Measurements from ENCODE around the gene SP7. TPM values are rescaled to one million over a fixed set of nuclear protein-coding genes. Genes with fewer than 3 reads are reported as not detected.

SP7 gene
- total and polyA plus RNA-seq, 9 of the 15 experiments (the other 6 are each of a cell fraction or from before 2014, with no cell fraction given) = 0.04 TPM; not detected in 8

DNA sequence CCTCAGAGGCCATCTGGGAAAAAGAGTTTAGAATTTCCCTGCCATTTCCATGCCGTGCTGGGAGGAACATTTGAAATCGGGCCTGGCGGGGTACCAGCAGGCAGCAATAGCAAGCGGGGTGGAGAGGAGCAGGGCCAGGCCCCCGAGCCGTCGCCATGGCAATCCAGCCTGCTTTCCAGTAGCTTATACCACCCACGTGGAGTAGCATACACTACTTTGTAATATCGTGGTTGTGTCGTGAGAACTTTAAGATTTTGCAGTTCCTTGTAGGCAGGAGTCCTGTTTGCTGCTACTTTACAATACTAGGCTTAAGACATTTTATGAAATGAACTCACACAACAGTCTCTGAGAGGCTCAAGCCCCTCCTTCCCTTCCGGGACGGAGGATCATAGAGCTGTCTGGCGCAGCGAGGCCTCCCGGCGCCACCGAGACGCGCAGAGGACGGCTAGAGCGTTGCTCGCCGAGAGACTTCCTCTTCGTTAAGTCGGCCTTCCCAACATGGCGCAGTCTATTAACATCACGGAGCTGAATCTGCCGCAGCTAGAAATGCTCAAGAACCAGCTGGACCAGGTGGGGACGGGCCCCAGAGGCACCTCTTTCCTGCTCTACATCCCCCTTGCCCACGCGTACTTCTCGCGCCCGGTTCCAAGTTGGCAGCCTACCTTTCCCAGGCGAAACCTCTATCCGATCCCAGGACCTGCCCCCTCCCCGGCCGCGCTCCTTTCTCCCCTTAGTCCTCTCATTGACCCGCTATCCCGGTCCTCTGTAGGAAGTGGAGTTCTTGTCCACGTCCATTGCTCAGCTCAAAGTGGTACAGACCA, 40.9 kb downstream of the SP7 start, which contains the start of gene PFDN5 (continued):
- TF ChIP-seq, protein P1, sequence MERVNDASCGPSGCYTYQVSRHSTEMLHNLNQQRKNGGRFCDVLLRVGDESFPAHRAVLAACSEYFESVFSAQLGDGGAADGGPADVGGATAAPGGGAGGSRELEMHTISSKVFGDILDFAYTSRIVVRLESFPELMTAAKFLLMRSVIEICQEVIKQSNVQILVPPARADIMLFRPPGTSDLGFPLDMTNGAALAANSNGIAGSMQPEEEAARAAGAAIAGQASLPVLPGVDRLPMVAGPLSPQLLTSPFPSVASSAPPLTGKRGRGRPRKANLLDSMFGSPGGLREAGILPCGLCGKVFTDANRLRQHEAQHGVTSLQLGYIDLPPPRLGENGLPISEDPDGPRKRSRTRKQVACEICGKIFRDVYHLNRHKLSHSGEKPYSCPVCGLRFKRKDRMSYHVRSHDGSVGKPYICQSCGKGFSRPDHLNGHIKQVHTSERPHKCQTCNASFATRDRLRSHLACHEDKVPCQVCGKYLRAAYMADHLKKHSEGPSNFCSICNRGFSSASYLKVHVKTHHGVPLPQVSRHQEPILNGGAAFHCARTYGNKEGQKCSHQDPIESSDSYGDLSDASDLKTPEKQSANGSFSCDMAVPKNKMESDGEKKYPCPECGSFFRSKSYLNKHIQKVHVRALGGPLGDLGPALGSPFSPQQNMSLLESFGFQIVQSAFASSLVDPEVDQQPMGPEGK (CRISPR knock-in tag; IDR thresholded peaks at IDR 0.05; ENCODE audit: borderline replicate concordance) = no peak
- TF ChIP-seq HDAC3 (IDR thresholded peaks at IDR 0.05; ENCODE audit: borderline replicate concordance, partially characterized antibody) (no peak), STAG1 (CRISPR knock-in tag; IDR thresholded peaks at IDR 0.05; ENCODE audit: borderline replicate concordance) (no peak; the same call in 1 of the 2 replicates), MCM2 (IDR thresholded peaks at IDR 0.05; ENCODE audit: low read depth) (no peak), OTX1 (CRISPR knock-in tag; IDR thresholded peaks at IDR 0.05) (0 out of 2 replicates have a peak, but pooled peaks have one; percentile 67), L3MBTL2 (IDR thresholded peaks at IDR 0.05) (peak; percentile 40; the same call in 1 of the 2 replicates), ZNF174 (CRISPR knock-in tag; IDR thresholded peaks at IDR 0.05) (no peak), KLF10 (CRISPR knock-in tag; IDR thresholded peaks at IDR 0.05) (no peak), RFX1 (IDR thresholded peaks at IDR 0.05) (peak; percentile 97), PCBP2 (IDR thresholded peaks at IDR 0.05; ENCODE audit: low read depth, low read length, poor library complexity, severe bottlenecking) (no peak), ZNF695 (CRISPR knock-in tag; IDR thresholded peaks at IDR 0.05) (no peak), MIER1 (IDR thresholded peaks at IDR 0.05; ENCODE audit: low read depth) (no peak), DIDO1 (tag; IDR thresholded peaks at IDR 0.05; ENCODE audit: low read depth) (peak; percentile 79; the same call in 1 of the 2 replicates), NCOA2 (IDR thresholded peaks at IDR 0.05; ENCODE audit: partially characterized antibody in 2 of 2) (no peak), ILK (tag; IDR thresholded peaks at IDR 0.05; ENCODE audit: borderline replicate concordance, low read depth) (no peak), ZNF263 (CRISPR knock-in tag; IDR thresholded peaks at IDR 0.05; ENCODE audit: borderline replicate concordance) (0 out of 2 replicates have a peak, but pooled peaks have one; percentile 32), RAD51 (IDR thresholded peaks at IDR 0.05; ENCODE audit: borderline replicate concordance, low read depth) (no peak; the same call in 1 of the 2 replicates), ZNF436 (CRISPR knock-in tag; IDR thresholded peaks at IDR 0.05) (no peak), POLR2AphosphoS2 (IDR thresholded peaks at IDR 0.05; ENCODE audit: low read length) (no peak)
- TF ChIP-seq, protein P2, sequence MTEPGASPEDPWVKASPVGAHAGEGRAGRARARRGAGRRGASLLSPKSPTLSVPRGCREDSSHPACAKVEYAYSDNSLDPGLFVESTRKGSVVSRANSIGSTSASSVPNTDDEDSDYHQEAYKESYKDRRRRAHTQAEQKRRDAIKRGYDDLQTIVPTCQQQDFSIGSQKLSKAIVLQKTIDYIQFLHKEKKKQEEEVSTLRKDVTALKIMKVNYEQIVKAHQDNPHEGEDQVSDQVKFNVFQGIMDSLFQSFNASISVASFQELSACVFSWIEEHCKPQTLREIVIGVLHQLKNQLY (CRISPR knock-in tag; conservative IDR thresholded peaks at IDR 0.05) = no peak
- TF ChIP-seq, protein P3, sequence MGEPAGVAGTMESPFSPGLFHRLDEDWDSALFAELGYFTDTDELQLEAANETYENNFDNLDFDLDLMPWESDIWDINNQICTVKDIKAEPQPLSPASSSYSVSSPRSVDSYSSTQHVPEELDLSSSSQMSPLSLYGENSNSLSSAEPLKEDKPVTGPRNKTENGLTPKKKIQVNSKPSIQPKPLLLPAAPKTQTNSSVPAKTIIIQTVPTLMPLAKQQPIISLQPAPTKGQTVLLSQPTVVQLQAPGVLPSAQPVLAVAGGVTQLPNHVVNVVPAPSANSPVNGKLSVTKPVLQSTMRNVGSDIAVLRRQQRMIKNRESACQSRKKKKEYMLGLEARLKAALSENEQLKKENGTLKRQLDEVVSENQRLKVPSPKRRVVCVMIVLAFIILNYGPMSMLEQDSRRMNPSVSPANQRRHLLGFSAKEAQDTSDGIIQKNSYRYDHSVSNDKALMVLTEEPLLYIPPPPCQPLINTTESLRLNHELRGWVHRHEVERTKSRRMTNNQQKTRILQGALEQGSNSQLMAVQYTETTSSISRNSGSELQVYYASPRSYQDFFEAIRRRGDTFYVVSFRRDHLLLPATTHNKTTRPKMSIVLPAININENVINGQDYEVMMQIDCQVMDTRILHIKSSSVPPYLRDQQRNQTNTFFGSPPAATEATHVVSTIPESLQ (CRISPR knock-in tag; IDR thresholded peaks at IDR 0.05) = peak; percentile 71; the same call in 1 of the 2 replicates
- TF ChIP-seq, protein P4, sequence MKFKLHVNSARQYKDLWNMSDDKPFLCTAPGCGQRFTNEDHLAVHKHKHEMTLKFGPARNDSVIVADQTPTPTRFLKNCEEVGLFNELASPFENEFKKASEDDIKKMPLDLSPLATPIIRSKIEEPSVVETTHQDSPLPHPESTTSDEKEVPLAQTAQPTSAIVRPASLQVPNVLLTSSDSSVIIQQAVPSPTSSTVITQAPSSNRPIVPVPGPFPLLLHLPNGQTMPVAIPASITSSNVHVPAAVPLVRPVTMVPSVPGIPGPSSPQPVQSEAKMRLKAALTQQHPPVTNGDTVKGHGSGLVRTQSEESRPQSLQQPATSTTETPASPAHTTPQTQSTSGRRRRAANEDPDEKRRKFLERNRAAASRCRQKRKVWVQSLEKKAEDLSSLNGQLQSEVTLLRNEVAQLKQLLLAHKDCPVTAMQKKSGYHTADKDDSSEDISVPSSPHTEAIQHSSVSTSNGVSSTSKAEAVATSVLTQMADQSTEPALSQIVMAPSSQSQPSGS (CRISPR knock-in tag; IDR thresholded peaks at IDR 0.05) = no peak

Data from K562 (cell line).